Adipocyte (in vitro differentiated cells): ENCODE data around the gene CDH23.

Experiments used
- DNase-seq: peaks from one replicate; pipeline ENCODE4 v3.0.0-alpha.2; 2015; ENCODE audit warnings: low read depth
- H3K27me3 ChIP-seq: replicated peaks from 2 replicates; pipeline ENCODE4 v1.7.0; 2013; ENCODE audit warnings: mild to moderate bottlenecking, low read length, moderate library complexity; ENCODE audit not compliant: control insufficient read depth, insufficient read depth
- H3K36me3 ChIP-seq: 2 replicates; pipeline ENCODE4 v1.7.0; 2013; ENCODE audit warnings: low read length, mild to moderate bottlenecking, moderate library complexity; ENCODE audit not compliant: control insufficient read depth, insufficient read depth, severe bottlenecking
- H3K4me1 ChIP-seq: 2 replicates; pipeline ENCODE4 v1.7.0; 2013; ENCODE audit warnings: mild to moderate bottlenecking, low read length, moderate library complexity; ENCODE audit not compliant: control insufficient read depth, insufficient read depth
- H3K4me3 ChIP-seq: 2 replicates; pipeline ENCODE4 v1.7.0; 2013; ENCODE audit warnings: mild to moderate bottlenecking, low read length, moderate library complexity
- H3K9ac ChIP-seq: 2 replicates; pipeline ENCODE4 v1.7.0; 2013; ENCODE audit warnings: mild to moderate bottlenecking, low read length, moderate library complexity
- H3K9me3 ChIP-seq: 2 replicates; pipeline ENCODE4 v1.7.0; 2013; ENCODE audit warnings: mild to moderate bottlenecking, low read length, moderate library complexity; ENCODE audit not compliant: control insufficient read depth

Gene CDH23

DNA sequence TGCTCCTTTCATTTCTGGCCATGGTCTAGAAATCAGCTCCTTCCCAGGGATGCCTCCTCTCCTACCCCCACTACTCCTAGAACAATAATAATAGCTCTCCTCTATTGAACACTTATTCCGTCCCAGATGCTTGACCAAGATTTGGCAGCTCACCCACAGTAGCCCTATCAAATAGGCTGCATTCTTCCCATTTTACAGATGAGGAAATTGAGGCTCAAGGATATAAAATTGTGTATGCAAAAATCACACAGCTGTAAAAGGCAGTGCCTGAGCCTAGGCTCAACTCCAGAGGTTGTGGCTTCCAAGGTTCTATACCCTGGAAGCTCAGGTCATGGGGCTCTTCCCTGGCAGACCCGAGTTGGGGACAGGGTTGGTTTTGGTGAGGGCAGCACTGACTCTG is 240.6 kb downstream of the CDH23 start:
- Histone ChIP-seq H3K9ac (no peak overlapping the region), H3K4me3 (no peak overlapping the region), H3K4me1 (peaks cover 10% of the 10 kb centered on the region), H3K27me3 (peaks cover 65% of the 10 kb centered on the region), H3K9me3 (no peaks in the 10 kb centered on the region), H3K36me3 (no peaks in the 10 kb centered on the region)
- no peak for DNase-seq

DNA sequence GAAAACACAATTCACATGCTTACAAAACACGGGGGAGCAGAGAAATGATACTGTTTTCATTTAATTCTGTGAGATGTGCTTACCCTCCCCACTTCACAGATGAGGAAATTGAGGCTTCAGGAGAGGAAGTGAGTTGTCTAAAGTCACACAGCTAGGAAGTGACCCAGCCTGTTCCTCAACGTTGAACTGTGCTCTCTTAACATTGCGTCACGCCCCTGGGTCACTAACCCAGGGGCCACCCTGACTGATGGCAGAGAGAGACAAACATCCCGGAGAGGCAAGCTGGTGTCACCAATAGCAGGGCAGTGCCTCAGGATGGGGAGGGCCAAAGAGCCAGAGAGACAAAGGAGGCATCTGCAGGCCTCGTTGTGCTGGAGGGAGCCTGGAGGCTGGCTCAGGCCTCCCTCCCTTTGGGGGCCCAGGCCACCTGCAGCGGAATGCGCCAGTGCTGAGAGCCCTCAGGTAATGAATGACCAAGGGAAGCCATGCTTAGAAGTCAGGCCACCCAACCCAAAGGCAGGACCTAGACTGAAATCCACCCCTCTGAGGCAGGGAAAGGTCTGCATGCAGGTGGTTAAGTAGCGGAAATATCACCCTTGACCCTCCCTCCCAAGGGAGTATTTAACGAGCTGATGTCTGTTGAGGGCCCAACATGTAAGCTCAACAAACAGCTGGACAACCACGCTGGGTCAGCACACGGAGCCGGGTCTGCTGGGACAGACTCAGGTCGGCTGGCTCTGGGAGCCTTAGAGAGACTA is 241.5 kb downstream of the CDH23 start:
- H3K27me3 ChIP-seq = peaks cover 56% of the 10 kb centered on the region
- H3K4me1 ChIP-seq = peaks cover 10% of the 10 kb centered on the region
- no peaks in the 10 kb centered on the region for H3K36me3 ChIP-seq
- no peak for DNase-seq
- H3K9ac ChIP-seq = no peak overlapping the region
- H3K4me3 ChIP-seq = no peak overlapping the region
- H3K9me3 ChIP-seq = no peaks in the 10 kb centered on the region

DNA sequence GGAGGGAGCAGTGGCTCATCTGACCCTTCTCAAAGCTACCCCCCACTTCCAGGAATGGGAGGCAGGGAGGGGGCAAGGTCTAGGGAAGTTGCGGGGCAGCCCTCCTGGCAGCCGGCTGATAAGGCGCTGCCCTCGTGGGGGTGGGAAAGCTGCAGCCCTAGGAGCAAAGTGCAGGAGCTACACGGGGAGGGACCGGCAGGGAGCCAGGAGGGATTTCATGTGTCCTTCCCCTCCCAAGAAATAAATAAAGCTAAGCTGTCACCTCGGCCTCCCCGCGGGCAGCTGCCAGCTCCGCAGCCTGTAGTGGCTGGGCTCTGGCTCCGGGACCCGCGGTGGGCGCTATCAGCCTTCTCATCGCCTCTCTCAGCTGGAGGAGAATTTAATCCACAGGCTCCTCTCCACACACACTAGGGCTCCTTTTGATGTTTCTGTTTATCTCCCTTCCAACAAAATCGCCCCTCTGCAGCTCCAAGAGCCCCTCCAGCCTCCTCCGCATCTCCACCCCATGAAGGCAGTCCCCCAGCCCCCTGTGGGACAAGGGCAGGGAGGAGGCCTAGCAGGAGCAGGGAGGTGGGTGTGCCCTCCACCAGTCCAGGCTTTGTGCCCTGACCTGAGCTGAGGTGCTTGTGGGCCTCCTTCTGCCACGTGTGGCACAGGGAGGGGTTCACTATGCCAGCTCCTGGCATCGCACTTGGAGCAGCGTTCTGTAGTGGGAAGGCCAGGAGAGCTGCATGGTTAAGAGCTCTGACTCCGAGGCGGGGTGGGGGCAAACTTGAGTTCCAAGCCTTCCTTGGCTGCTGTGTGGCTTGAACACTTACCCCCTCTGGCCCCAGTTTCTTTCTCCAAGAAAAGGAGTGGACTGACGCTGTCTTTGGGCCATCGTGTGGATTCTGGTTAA is 242.4 kb downstream of the CDH23 start:
- Histone ChIP-seq H3K9me3 (no peaks in the 10 kb centered on the region), H3K4me1 (peaks cover 10% of the 10 kb centered on the region), H3K9ac (no peak overlapping the region), H3K27me3 (peaks cover 55% of the 10 kb centered on the region), H3K36me3 (no peaks in the 10 kb centered on the region), H3K4me3 (no peak overlapping the region)
- no peak for DNase-seq

DNA sequence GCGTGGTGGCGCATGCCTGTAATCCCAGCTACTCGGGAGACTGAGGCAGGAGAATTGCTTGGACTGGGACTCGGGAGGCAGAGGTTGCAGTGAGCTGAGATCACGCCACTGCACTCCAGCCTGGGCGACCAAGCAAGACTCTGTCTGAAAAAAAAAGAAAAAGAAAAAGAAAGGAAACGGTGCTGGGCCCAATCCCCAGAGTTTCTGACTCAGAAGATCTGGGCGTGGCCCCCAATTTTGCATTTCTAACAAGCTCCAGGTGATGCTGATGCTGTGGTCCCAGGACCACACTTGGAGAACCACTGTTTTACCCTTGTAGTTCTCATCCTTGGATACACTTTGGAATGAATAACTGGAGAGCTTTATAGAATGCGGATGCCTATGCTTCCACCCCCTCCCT is 243.9 kb downstream of the CDH23 start:
- H3K4me3 ChIP-seq = no peak overlapping the region
- H3K9ac ChIP-seq = no peak overlapping the region
- H3K4me1 ChIP-seq = peaks cover 7% of the 10 kb centered on the region
- no peaks in the 10 kb centered on the region for H3K9me3 ChIP-seq
- H3K36me3 ChIP-seq = no peaks in the 10 kb centered on the region
- no peak for DNase-seq
- H3K27me3 ChIP-seq = peaks cover 53% of the 10 kb centered on the region

DNA sequence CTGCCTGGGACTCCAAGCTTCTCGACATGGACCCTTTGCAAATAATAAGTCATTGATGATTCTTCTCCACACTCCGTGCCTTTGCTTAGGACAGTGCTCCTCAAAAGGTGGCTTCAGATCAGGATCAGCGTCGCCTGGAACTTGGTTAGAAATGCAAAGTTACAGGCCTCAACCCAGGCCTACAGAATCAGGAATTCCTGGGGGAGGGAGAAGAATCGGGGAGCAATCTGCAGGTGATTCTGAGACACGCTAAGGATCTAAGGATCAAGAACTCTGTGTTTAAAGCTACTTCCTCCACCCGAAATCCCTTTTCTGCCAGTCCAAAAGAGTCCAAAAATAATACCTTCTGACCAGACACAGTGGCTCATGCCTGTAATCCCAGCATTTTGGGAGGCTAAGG is 244.7 kb downstream of the CDH23 start:
- Histone ChIP-seq H3K4me1 (peaks cover 7% of the 10 kb centered on the region), H3K36me3 (no peaks in the 10 kb centered on the region), H3K9ac (no peak overlapping the region), H3K9me3 (no peaks in the 10 kb centered on the region), H3K27me3 (peaks cover 52% of the 10 kb centered on the region), H3K4me3 (no peak overlapping the region)
- DNase-seq = no peak

DNA sequence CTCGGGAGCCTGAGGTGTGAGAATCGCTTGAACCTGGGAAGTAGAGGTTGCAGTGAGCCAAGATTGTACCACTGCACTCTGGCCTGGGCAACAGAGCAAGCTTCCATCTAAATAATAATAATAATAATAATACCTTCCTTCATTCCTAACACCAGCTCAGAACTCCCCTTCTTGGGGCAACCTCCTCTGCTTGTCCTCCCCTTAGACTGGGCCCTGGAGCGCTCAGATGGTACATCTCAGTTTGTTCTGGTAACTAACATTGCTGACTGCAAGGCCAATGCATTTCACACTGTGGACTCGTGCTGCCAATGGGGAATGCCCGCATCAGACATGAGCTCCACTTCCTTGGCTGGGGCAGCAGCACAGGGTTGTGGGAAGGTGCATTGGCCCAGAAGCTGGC is 245.3 kb downstream of the CDH23 start:
- peaks cover 7% of the 10 kb centered on the region for H3K4me1 ChIP-seq
- DNase-seq = no peak
- H3K9ac ChIP-seq = no peak overlapping the region
- no peaks in the 10 kb centered on the region for H3K9me3 ChIP-seq
- H3K36me3 ChIP-seq = no peaks in the 10 kb centered on the region
- peaks cover 50% of the 10 kb centered on the region for H3K27me3 ChIP-seq
- no peak overlapping the region for H3K4me3 ChIP-seq

DNA sequence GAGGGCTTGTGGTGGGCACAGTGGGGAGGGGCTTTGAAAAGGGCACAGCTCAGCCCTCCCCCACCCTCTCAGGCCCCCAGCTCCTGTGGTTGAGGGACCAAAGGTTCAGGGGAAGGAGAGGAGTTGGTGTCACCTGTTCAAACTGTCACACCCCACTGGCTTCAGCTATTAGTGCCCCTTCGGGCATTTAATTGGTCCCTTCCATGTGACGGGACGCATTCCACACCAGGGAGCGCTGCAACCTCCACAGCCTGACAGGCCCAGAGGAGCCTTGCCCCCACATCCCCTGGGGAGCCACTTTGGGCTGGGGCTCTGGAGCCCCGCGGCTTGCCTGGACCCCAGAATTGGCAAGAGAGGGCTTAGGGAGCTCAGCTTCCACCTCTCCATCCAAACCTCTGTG is 247.2 kb downstream of the CDH23 start:
- peaks cover 38% of the 10 kb centered on the region for H3K27me3 ChIP-seq
- no peaks in the 10 kb centered on the region for H3K4me1 ChIP-seq
- H3K36me3 ChIP-seq = no peaks in the 10 kb centered on the region
- H3K4me3 ChIP-seq = no peak overlapping the region
- H3K9ac ChIP-seq = no peak overlapping the region
- no peak for DNase-seq
- H3K9me3 ChIP-seq = no peaks in the 10 kb centered on the region

DNA sequence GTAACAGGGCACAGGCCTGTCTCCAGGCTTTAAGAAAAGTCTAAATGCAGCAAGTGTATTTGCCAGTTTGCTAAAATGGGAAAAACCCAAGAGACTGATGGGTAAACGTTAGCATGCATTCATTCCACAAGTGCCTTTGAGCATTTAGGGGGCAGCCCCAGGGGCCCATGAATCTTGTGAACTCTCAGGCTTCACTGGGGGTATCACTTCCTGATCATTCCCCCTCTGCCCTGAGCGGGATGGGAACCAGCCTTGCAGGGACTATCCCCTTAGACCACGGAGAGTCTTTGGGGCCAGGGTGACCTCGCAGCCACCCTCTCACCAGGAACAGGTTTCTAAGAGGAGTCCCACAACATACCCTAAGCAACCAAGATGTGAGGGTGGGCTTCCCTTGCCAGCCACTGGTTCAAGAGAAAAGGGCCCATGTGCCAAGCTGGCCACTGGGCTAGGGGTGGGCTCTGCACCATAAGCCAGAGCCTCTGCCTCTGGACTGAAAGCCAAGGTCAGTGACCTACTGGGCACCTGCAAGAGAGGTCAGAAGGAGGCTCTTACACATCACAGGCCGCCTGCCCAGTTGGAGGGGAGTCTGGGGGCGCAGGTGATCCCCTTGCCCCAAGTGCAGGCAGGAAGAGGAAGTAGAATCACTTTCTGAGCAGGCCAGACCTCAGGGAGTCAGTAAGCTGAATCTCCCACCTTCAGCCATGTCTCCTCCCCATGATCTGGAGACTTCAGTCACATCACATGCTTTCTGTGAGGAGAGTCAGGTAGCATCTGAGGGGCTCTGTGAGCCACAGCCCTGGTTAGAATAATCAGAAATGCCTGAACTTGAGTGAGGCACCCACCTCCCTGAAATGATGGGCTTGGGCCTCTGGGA is 247.8 kb downstream of the CDH23 start:
- Histone ChIP-seq H3K27me3 (peaks cover 32% of the 10 kb centered on the region), H3K9ac (no peak overlapping the region), H3K9me3 (no peaks in the 10 kb centered on the region), H3K36me3 (no peaks in the 10 kb centered on the region), H3K4me3 (no peak overlapping the region), H3K4me1 (no peaks in the 10 kb centered on the region)
- DNase-seq = no peak

DNA sequence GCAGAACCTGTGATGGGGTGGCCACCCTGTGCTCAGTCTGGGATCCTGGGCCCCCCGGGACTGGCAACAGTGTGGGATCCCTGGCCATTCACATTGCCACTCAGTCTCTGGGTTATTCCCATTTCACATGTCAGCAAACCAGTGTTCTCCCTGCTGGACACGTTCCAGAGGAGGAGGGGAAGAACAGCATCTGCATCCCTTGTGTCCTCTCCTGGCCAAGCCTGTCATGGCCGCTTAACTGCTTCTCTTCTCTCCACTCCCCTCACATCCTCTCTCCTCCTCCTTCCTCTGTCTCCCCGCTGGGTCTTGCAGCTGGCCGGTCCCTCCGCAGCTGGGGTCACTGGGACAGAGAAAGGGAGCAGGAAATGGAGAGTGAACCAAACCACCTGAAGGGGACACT is 248.5 kb downstream of the CDH23 start:
- H3K4me3 ChIP-seq = no peak overlapping the region
- peaks cover 25% of the 10 kb centered on the region for H3K27me3 ChIP-seq
- DNase-seq = no peak
- no peaks in the 10 kb centered on the region for H3K36me3 ChIP-seq
- no peak overlapping the region for H3K9ac ChIP-seq
- H3K9me3 ChIP-seq = no peaks in the 10 kb centered on the region
- H3K4me1 ChIP-seq = no peaks in the 10 kb centered on the region

DNA sequence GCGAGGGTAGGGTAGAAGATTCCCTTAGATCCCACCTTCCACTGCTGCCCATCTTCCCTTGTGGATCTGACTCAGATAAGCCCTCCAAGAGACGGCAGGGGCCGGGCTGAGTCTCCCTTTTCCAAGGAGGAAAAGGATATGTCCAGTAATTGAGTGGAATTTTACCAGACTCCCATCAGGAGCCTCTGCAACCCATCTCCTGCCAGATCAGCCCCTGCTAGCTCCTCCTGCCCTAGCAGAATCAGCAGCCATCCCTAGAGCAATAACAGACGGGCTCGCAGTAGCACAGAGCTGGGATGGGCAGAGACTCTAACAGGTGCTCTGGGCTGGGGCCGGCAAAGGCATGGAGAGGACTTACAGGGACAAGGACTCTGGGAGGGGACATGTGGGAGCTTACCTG is 249.3 kb downstream of the CDH23 start:
- no peaks in the 10 kb centered on the region for H3K36me3 ChIP-seq
- H3K4me1 ChIP-seq = no peaks in the 10 kb centered on the region

More for the DNA sequence above, 249.3 kb downstream of the CDH23 start:
- H3K4me3 ChIP-seq = no peak overlapping the region
- no peak overlapping the region for H3K9ac ChIP-seq
- DNase-seq = no peak
- no peaks in the 10 kb centered on the region for H3K9me3 ChIP-seq
- H3K27me3 ChIP-seq = peaks cover 30% of the 10 kb centered on the region
